K562 treated with DMSO at 1 percent for 12 hours (cell line): ENCODE results near the gene SELENOF. TPM values are rescaled to one million over a fixed set of nuclear protein-coding genes. Genes with fewer than 3 reads are reported as not detected.

Experiments used
- total RNA-seq: library from RNA; unstranded; fragments of 300-600 nt; gene quantifications from 2 replicates; pipeline ENCODE4 v1.2.3, GENCODE V29; 2022; ENCODE audit not compliant: insufficient read depth

SELENOF gene
- total RNA-seq: 118 and 168 TPM in 2 replicates

DNA sequence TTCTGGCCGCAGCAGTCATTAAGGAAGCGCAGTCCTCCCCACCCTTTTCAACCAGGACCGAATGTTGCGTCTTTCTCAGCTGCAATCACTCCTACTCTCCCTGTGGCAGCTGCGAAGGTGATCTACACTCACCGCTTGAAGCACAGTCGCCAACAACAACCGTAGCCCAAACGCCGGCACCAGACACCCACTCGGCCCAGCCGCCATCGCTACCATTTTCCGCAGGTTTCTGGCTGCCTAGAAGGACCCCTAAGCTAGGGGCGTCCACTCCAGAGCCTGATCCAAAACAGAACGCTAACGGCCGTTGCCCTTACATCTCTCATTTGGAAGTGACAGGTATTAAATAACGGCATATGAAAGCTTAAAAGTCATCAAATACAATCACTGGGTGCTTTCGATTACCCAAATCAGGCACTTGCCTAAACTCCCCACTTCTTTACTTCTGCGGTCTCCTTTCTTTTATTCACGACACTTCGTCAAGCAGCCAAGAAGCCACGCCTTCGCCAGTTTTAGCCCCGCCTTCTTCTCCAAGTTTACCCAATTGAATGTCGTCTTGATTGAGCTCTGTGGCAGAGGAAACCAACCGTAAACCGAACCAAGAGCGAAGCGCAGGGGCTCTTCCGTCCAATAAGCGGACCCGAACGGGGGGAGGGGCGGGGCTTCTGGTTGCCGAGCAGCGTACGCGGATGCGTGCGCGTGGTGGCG lies at the start of gene SELENOF:
Gene SELENOF, minus strand, starts transcription at position 231 of the 705 bp plus-strand sequence. Its CDS starts 15 bp downstream, at position 216.

DNA sequence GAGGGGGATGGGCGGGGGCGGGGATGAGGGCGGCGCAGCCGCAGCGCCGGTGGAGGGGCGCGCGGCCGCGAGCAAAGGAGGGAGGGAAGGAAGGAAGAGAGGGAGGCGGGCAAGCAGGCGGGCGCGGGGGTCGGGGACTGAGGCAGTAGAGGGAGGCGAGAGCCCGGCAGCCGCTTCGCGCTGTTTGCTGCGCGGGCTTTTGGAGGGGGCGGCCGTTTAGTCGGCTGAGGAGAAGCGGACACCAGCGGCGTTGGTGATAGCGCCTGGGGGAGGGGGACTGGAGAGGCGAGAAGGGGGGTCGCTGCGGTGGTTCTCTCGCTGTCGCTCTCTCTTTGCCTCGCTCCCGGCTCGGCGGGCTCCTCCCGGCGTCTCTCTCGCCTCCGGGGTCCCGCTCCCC lies 673 bp upstream of the SELENOF start, which contains the start of gene HS2ST1:
Gene HS2ST1, plus strand, starts transcription at position 35 of the 397 bp plus-strand sequence.

Other genes starting within 250 kb of the SELENOF start
- 10.0 and 24.5 TPM in 2 replicates for gene SH3GLB1, start 209.6 kb downstream of the SELENOF start, total RNA-seq
- gene HS2ST1, start 509 bp upstream of the SELENOF start, total RNA-seq: 4.9 and 22.4 TPM in 2 replicates